Left colon (tissue), 2 donors: ENCODE results near the gene IQGAP1. TPM values are rescaled to one million over a fixed set of nuclear protein-coding genes. Genes with fewer than 3 reads are reported as not detected.
"Not testable (repeated sequence)": the region's sequence is repeated elsewhere in the genome, so short reads cannot be mapped to it uniquely, and the experiment has no call there.

Source experiments
- ATAC-seq: fragments of 200-7000 bp; cut with Tn5 transposase; one replicate; pipeline ENCODE4 v1.9.1; 2020; ENCODE audit warnings: mild to moderate bottlenecking, moderate library complexity
- DNase-seq, 2 donors: peaks; one replicate each; pipeline ENCODE4 v3.0.0-alpha.2; 2020
- intact Hi-C, 2 donors: fragments of 100-400 bp; cut with DNase I in 1 of 2; cut with micrococcal nuclease in 1 of 2; formaldehyde crosslinking; loops; one replicate each; pipeline versions ENCODE4 v1.11.2 to v1.14.0; 2022; cut with DNase I, micrococcal nuclease
- total RNA-seq, 2 donors: library from RNA; stranded (reverse); fragmentation: NEBNext Ultra II Directional; extraction: Animal tissue kit (Norgen Biotek cat#: 25700); gene quantifications; one replicate each; pipeline ENCODE4 v1.2.1, GENCODE V29; 2021
- donor health status: DM: no; HTN: no; CAD: no.
- donor health status: DM: yes; HTN: yes; CAD: no.

Gene IQGAP1
- total RNA-seq, 2 donors from 2014 or later: 197 to 223 TPM

DNA sequence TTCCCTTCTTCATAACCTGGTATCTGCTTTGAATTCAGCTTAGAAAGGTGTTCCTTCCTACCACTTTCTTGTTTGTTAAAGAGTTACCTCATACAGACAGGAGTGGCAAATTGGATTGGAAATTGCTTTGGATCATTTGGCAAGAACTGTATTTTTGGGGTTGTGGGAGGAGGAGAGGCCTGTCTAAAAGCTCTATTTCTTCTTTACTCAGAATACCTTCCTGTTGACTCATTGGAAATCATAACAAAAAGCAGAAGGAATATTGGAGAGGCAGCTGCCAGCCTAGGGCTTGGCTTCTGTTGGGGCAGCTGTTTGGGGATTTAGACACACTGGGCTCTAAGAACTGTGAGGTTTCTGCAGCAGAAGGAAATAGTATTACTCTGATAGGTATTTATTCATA is 14.2 kb downstream of the IQGAP1 start:
- DNase-seq (no peak), ATAC-seq (peak; percentile 31)
- intact Hi-C loops: no loop called here

DNA sequence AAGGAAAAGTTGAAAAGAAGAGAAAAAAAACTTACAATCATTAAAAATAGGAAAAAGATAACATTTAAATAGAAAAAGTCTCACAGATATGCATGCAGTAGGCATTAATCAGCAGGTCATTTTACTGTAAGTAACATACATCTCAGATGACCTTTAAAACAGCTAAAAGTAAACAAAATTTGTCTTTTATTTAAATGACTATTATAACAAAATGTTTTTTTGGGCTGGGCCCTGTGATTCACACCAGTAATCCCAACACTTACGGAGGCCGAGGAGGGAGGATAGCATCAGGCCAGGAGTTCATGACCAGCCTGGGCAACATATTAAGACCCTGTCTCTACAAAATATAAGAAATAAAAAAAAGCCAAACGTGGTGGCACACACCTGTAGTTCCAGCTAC is 14.7 kb downstream of the IQGAP1 start:
- DNase-seq: no peak
- ATAC-seq: no peak

GRCh38 chr15:90405055-90405607 is 17.1 kb downstream of the IQGAP1 start:
- DNase-seq: no peak
- ATAC-seq: no peak
- intact Hi-C loops: no loop called here

More for the DNA sequence above, 14.7 kb downstream of the IQGAP1 start:
- intact Hi-C loops: no loop called here

GRCh38 chr15:90407336-90407735 is 19.3 kb downstream of the IQGAP1 start:
- ATAC-seq: no peak
- no peak for DNase-seq
- intact Hi-C loops: no loop called here

- ATAC-seq: peak; percentile 88
- DNase-seq: no peak
- intact Hi-C loops: no loop called here
Observed at GRCh38 chr15:90407871-90408317, 19.9 kb downstream of the IQGAP1 start.

- DNase-seq: no peak
- ATAC-seq: no peak
- intact Hi-C loops: no loop called here
Observed at GRCh38 chr15:90408657-90409056, 20.6 kb downstream of the IQGAP1 start.

- DNase-seq, ATAC-seq, intact Hi-C loops: not testable (repeated sequence)
Observed at GRCh38 chr15:90409587-90409986, 21.5 kb downstream of the IQGAP1 start.

- ATAC-seq, DNase-seq, intact Hi-C loops: not testable (repeated sequence)
Observed at GRCh38 chr15:90410316-90410715, 22.3 kb downstream of the IQGAP1 start.

GRCh38 chr15:90411176-90411575 is 23.1 kb downstream of the IQGAP1 start:
- no peak for ATAC-seq
- intact Hi-C loops: no loop called here

DNA sequence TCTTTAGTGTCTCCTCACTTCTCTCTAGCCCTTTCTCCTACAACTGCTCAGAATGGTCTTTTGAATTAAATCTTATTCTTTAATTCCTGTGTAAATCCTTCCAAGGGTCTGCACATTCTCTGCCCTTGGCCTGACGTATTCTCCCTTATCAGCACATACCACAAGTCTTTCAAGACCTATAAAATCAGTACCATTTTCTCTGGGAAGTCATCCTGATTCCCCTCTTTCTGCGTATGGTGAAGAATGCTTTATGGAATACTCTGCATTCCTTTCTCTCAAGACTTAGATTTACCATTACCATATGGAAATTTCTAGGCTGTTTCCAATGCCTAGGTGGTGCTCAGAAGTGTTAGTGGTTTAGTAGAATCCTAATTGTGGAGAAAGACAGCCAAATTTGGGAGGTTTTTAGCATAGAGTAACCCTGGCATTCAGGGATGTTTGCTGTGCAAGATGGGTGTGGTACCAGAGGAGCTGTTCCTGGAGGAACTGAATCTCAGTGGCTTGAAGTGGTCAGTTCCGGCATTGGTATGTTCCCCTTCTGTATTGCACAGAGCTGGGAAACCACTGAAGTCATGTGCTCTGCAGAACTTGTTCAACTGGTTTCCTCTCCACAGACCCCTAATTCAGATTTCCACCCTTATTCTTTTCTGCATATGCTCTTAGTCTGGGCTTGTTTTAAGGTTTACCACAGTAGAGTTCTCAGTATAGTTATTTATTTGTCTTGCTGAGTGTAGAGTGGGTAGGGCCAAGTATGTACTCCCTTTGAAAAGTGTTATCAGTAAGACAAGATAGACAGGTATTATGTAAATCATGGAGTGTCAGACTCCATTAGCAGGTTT is 24.5 kb downstream of the IQGAP1 start:
- DNase-seq (peak; percentile 31 to 77), ATAC-seq (peak; percentile 82)
- intact Hi-C loops: no loop called here

More at GRCh38 chr15:90411176-90411575, 23.1 kb downstream of the IQGAP1 start:
- DNase-seq: no peak

DNA sequence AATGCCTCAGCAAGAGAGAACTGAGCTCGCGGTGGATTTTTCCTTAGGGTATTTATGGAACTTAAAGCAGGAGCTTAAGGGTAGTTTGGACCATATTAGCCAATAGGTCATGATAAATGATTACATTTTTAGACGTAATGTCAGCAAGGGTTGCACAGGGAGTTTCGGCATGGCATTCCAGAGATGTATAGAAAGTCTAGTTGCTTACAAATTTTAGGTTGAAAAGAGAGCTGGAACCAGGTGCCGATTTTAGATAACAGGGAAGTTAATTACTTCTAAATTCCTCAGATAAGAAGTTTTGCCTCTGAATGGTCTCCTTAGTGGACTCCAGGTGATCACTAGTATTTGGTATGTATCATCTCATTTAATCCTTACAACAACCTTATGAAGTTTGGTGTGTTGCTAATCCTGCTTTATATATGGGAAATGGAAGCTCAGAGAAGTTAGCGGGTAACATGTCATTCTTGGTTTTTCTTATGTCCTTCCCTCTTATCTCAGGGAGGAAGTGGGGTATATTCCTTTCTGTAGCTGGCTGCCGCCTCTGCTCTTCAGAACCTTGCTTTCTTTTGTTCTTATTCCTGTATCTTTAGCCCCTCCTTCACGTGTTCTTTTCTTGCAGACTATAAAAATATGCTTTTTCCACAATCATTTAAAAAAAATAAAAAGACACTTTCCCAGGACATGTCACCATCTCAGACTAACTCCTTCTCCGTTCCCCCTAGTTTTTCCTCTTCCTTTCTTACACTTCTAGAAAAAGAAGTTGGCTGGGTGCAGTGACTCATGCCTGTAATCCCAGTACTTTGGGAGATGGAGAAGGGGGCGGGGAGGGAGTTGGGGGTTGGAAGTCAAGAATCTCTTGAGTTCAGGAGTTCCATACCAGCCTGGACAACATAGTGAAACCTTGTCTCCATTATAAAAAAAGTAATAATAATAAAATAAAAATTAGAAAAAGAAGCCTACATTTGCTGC is 25.7 kb downstream of the IQGAP1 start:
- intact Hi-C loops: no loop called here
- ATAC-seq: no peak
- no peak for DNase-seq

DNA sequence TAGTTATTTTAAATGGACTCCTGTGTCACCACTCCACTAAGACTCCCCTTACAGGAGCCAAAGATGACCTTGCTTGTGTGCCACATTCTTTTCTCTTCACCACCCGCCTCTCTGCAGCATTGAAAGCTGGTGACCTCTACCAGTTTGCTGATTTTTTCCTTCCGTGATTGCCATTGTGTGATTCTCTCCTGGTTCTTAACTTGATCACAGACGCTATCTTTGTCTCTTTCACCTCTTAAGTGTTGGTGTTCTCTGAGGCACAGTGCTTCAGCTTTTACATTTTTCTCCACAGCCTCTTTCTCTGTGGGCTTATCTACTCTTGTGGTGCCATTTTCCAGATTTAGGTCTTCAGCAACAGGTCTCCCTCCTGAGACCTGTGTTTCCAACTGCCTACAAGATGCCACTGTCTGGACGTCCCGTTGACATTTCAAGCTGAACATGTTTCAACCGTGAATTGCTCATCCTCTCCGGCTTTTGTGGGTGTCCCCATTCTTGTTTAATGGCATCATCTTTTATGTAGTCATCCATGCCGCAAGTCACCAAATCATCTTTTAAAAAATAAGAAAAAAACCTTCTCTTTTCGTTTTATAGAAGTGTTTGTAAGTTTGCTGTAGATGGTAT is 26.5 kb downstream of the IQGAP1 start:
- no peak for DNase-seq
- no peak for ATAC-seq
- intact Hi-C loops: no loop called here

DNA sequence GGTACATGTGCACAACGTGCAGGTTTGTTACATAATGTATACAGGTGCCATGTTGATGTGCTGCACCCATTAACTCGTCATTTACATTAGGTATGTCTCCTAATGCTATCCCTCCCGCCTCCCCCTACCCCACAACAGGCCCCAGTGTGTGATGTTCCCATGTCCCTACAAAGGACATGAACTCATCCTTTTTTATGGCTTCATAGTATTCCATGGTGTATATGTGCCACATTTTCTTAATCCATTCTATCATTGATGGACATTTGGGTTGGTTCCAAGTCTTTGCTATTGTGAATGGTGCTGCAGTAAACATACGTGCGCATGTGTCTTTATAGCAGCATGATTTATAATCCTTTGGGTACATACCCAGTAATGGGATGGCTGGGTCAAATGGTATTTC is 28.0 kb downstream of the IQGAP1 start:
- DNase-seq, ATAC-seq, intact Hi-C loops: not testable (repeated sequence)

DNA sequence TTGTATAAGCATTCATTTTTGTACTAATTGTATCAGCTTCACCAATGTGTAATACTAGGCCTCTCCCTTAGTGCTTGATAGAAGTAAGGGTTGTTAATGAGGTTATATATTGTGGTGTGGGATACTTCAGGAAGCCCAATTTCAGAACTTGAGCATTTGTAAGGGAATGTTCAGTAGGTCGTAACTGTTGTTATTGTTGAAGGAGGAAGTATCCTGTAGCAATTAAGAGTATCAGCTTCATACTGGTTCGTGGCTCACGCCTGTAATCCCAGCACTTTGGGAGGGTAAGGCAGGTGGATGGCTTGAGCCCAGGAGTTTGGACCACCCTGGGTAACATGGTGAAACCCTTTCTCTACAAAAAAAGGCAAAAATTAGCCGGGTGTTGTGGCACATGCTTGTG is 30.6 kb downstream of the IQGAP1 start:
- intact Hi-C loops: no loop called here
- ATAC-seq (peak; percentile 71), DNase-seq (no peak)

GRCh38 chr15:90419206-90419605 is 31.2 kb downstream of the IQGAP1 start:
- intact Hi-C loops: no loop called here
- no peak for ATAC-seq

GRCh38 chr15:90419738-90420406 is 31.8 kb downstream of the IQGAP1 start:
- intact Hi-C loops: no loop called here
- peak; percentile 39 for ATAC-seq
- DNase-seq: no peak

More at GRCh38 chr15:90419206-90419605, 31.2 kb downstream of the IQGAP1 start:
- no peak for DNase-seq

- ATAC-seq: peak; percentile 15
- DNase-seq: no peak
- intact Hi-C loops: no loop called here
Observed at GRCh38 chr15:90420451-90420850, 32.4 kb downstream of the IQGAP1 start.

DNA sequence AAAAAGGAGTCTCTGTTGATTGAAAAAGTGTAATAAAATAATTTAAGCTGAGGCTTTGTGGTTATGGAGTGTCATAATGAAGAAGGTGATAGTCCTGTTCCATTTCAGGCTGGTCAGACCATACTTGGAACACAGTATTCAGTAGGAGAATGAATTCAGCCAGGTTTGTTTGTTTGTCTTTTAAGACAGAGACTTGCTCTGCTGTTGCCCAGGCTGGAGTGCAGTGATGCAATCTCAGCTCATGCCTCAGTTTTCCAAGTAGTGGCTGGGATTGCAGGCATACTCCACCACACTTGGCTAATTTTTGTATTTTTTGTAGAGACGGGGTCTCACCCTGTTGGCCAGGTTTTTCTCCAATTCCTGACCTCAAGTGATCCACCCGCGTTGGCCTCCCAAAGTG is 33.5 kb downstream of the IQGAP1 start:
- DNase-seq (no peak), ATAC-seq (peak; percentile 29)
- intact Hi-C loops: no loop called here
